ENCODE results near the gene GTF3C4. TPM values are rescaled to one million over a fixed set of nuclear protein-coding genes. Genes with fewer than 3 reads are reported as not detected.
"Not testable (repeated sequence)": the region's sequence is repeated elsewhere in the genome, so short reads cannot be mapped to it uniquely, and the experiment has no call there.

The GTF3C4 gene
- polyA plus RNA-seq, 3 donors: 0.99 to 2.7 (median 2.1) TPM

GRCh38 chr9:132708769-132709430 lies 38.6 kb downstream of the GTF3C4 start:
- Histone ChIP-seq H3K4me2 (replicated peaks; ENCODE audit: extremely low read depth, low read length, poor library complexity, severe bottlenecking) (no peak overlapping the region), H3K4me1 (ENCODE audit: control insufficient read depth in 1 of 2, insufficient read depth in 2 of 2, low read length in 2 of 2) (no peaks in the 10 kb centered on the region), H3K36me3 (replicated peaks in 1 of 2; ENCODE audit: control insufficient read depth in 1 of 2, insufficient read depth in 2 of 2, low read length in 2 of 2) (no peaks in the 10 kb centered on the region), H3K27ac (ENCODE audit: low read depth in 1 of 2, low read length in 2 of 2) (no peak overlapping the region), H3K27me3 (ENCODE audit: control insufficient read depth in 2 of 2, insufficient read depth in 2 of 2, low read length in 2 of 2) (no peaks in the 10 kb centered on the region), H4K20me1 (ENCODE audit: insufficient read depth, low read length) (no peaks in the 10 kb centered on the region), H3K9ac (ENCODE audit: insufficient read depth, low read length, poor library complexity, severe bottlenecking) (no peak overlapping the region), H3K9me3 (replicated peaks in 1 of 2; ENCODE audit: control insufficient read depth in 1 of 2, insufficient read depth in 1 of 2, low read length in 2 of 2) (no peaks in the 10 kb centered on the region), H3K4me3 (replicated peaks in 1 of 3; ENCODE audit: low read depth in 2 of 3, low read length in 3 of 3) (no peak overlapping the region), H3K79me2 (ENCODE audit: insufficient read depth, low read length) (no peaks in the 10 kb centered on the region), H2AFZ (ENCODE audit: insufficient read depth, low read depth, low read length, poor library complexity, severe bottlenecking) (no peak overlapping the region)
- intact Hi-C loops (cut with micrococcal nuclease): no loop called here
- 97% methylated on average over 21 of the region's 23 CpGs for WGBS (ENCODE audit: insufficient coverage)
- Mint-ChIP-seq H3K4me1 (no peaks in the 10 kb centered on the region), H3K4me3 (no peak overlapping the region), H3K9me3 (peaks cover 0 to 3% (median 0%) of the 10 kb centered on the region in 7 donors), H3K36me3 (no peaks in the 10 kb centered on the region), H3K27me3 (ENCODE audit: low read depth in 3 of 3) (peaks cover 0 to 14% (median 10%) of the 10 kb centered on the region in 3 donors), H3K27ac (no peak overlapping the region)
- no peak for DNase-seq
- no peak for TF ChIP-seq CTCF (IDR thresholded peaks at IDR 0.05)

GRCh38 chr9:132710333-132710732 lies 40.1 kb downstream of the GTF3C4 start:
- H3K27ac Mint-ChIP-seq: no peak overlapping the region
- H3K27ac ChIP-seq (ENCODE audit: low read depth in 1 of 2, low read length in 2 of 2): no peak overlapping the region
- no peaks in the 10 kb centered on the region for H3K36me3 Mint-ChIP-seq
- H3K79me2 ChIP-seq (ENCODE audit: insufficient read depth, low read length): no peaks in the 10 kb centered on the region
- no peaks in the 10 kb centered on the region for H3K36me3 ChIP-seq (replicated peaks in 1 of 2; ENCODE audit: control insufficient read depth in 1 of 2, insufficient read depth in 2 of 2, low read length in 2 of 2)
- no peaks in the 10 kb centered on the region for H3K27me3 ChIP-seq (ENCODE audit: control insufficient read depth in 2 of 2, insufficient read depth in 2 of 2, low read length in 2 of 2)
- no peak overlapping the region for H3K4me2 ChIP-seq (replicated peaks; ENCODE audit: extremely low read depth, low read length, poor library complexity, severe bottlenecking)
- peaks cover 0 to 6% (median 2%) of the 10 kb centered on the region in 3 donors for H3K27me3 Mint-ChIP-seq (ENCODE audit: low read depth in 3 of 3)
- no peak for TF ChIP-seq CTCF (IDR thresholded peaks at IDR 0.05)
- no peak overlapping the region for H3K4me3 Mint-ChIP-seq
- intact Hi-C loops (cut with micrococcal nuclease): no loop called here
- 100% methylated on average over 1 of the region's 6 CpGs for WGBS (ENCODE audit: insufficient coverage)
- DNase-seq: no peak
- no peak overlapping the region for H3K4me3 ChIP-seq (replicated peaks in 1 of 3; ENCODE audit: low read depth in 2 of 3, low read length in 3 of 3)
- H3K9ac ChIP-seq (ENCODE audit: insufficient read depth, low read length, poor library complexity, severe bottlenecking): no peak overlapping the region
- no peaks in the 10 kb centered on the region for H3K4me1 ChIP-seq (ENCODE audit: control insufficient read depth in 1 of 2, insufficient read depth in 2 of 2, low read length in 2 of 2)
- no peaks in the 10 kb centered on the region for H3K9me3 Mint-ChIP-seq
- H3K9me3 ChIP-seq (replicated peaks in 1 of 2; ENCODE audit: control insufficient read depth in 1 of 2, insufficient read depth in 1 of 2, low read length in 2 of 2): no peaks in the 10 kb centered on the region
- no peaks in the 10 kb centered on the region for H3K4me1 Mint-ChIP-seq
- H4K20me1 ChIP-seq (ENCODE audit: insufficient read depth, low read length): no peaks in the 10 kb centered on the region
- H2AFZ ChIP-seq (ENCODE audit: insufficient read depth, low read depth, low read length, poor library complexity, severe bottlenecking): no peak overlapping the region

GRCh38 chr9:132711152-132711551 lies 40.9 kb downstream of the GTF3C4 start:
- H3K4me3 Mint-ChIP-seq; DNase-seq; H3K36me3 Mint-ChIP-seq; H4K20me1 ChIP-seq (ENCODE audit: insufficient read depth, low read length); H3K9ac ChIP-seq (ENCODE audit: insufficient read depth, low read length, poor library complexity, severe bottlenecking); H3K9me3 Mint-ChIP-seq; H3K79me2 ChIP-seq (ENCODE audit: insufficient read depth, low read length); H3K9me3 ChIP-seq (replicated peaks in 1 of 2; ENCODE audit: control insufficient read depth in 1 of 2, insufficient read depth in 1 of 2, low read length in 2 of 2); intact Hi-C loops (cut with micrococcal nuclease); H3K4me1 Mint-ChIP-seq; H3K27me3 Mint-ChIP-seq (ENCODE audit: low read depth in 3 of 3); H3K4me3 ChIP-seq (replicated peaks in 1 of 3; ENCODE audit: low read depth in 2 of 3, low read length in 3 of 3); H2AFZ ChIP-seq (ENCODE audit: insufficient read depth, low read depth, low read length, poor library complexity, severe bottlenecking); H3K27me3 ChIP-seq (ENCODE audit: control insufficient read depth in 2 of 2, insufficient read depth in 2 of 2, low read length in 2 of 2); H3K36me3 ChIP-seq (replicated peaks in 1 of 2; ENCODE audit: control insufficient read depth in 1 of 2, insufficient read depth in 2 of 2, low read length in 2 of 2); H3K4me2 ChIP-seq (replicated peaks; ENCODE audit: extremely low read depth, low read length, poor library complexity, severe bottlenecking); H3K4me1 ChIP-seq (ENCODE audit: control insufficient read depth in 1 of 2, insufficient read depth in 2 of 2, low read length in 2 of 2); H3K27ac ChIP-seq (ENCODE audit: low read depth in 1 of 2, low read length in 2 of 2): not testable (repeated sequence)
- H3K27ac Mint-ChIP-seq: peak overlapping the region in 1 of 7 donors; percentile 20
- no CpG with 5 or more reads among the region's 5 CpGs for WGBS (ENCODE audit: insufficient coverage)

All from CD14-positive monocyte (primary cell).